ENCODE measurements around the gene VPS13A. TPM values are rescaled to one million over a fixed set of nuclear protein-coding genes. Genes with fewer than 3 reads are reported as not detected.

VPS13A gene
- total and polyA plus RNA-seq, 10 of the 15 experiments (the other 5 are each of a cell fraction or from before 2014, with no cell fraction given), result 10.0 to 35.2 (median 21.1) TPM

- Histone ChIP-seq H3K9ac (ENCODE audit: control insufficient read depth, insufficient read depth, low read length) (no peak overlapping the region), H3K4me3 (no peak overlapping the region), H3K27me3 (replicated peaks in 1 of 2; ENCODE audit: control insufficient read depth in 2 of 2, insufficient read depth in 2 of 2, low read length in 1 of 2) (no peaks in the 10 kb centered on the region), H4K20me1 (ENCODE audit: control insufficient read depth, insufficient read depth) (no peaks in the 10 kb centered on the region), H3K4me2 (ENCODE audit: control insufficient read depth, insufficient read depth) (no peak overlapping the region), H3K79me2 (ENCODE audit: control insufficient read depth, insufficient read depth, low read length) (no peaks in the 10 kb centered on the region), H2AFZ (ENCODE audit: control insufficient read depth, low read depth, low read length) (no peak overlapping the region), H3K27ac (ENCODE audit: control insufficient read depth, insufficient read depth) (no peak overlapping the region), H3K9me3 (replicated peaks; ENCODE audit: control insufficient read depth, insufficient read depth, low read length) (no peaks in the 10 kb centered on the region), H3K4me1 (ENCODE audit: control insufficient read depth, insufficient read depth, low read length) (no peaks in the 10 kb centered on the region), H3K36me3 (ENCODE audit: control insufficient read depth in 2 of 2, insufficient read depth in 2 of 2, low read length in 1 of 2) (no peaks in the 10 kb centered on the region)
- ChIA-PET CTCF (interaction anchor here (0.6 kb wide), 1 partner anchor 516 kb away, joined by 3 read pairs; no protein-coding TSS in a partner anchor), RAD21 (ENCODE audit: unreplicated experiment) (interaction anchor here (0.5 kb wide), 1 partner anchor 89 kb away, joined by 3 read pairs; no protein-coding TSS in a partner anchor), SMC1A (ENCODE audit: uncharacterized antibody, unreplicated experiment) (no interaction called here), POLR2A (no interaction called here)
- intact Hi-C loops (cut with micrococcal nuclease; ENCODE audit: unreplicated experiment) (no loop called here), in situ Hi-C loops (cut with MboI) (no loop called here)
- no peak for DNase-seq (ENCODE audit: low read depth, low spot score)
- no peak for TF ChIP-seq ZNF687 (IDR thresholded peaks at IDR 0.05)
- no peak for TF ChIP-seq CUX1 (IDR thresholded peaks at IDR 0.05; ENCODE audit: insufficient replicate concordance, low read depth, low read length)
- no peak for TF ChIP-seq NBN (IDR thresholded peaks at IDR 0.05)
- no peak for TF ChIP-seq SUPT20H (IDR thresholded peaks at IDR 0.05; ENCODE audit: borderline replicate concordance, control insufficient read depth, low read depth, low read length)
- no peak for TF ChIP-seq NRF1 (conservative IDR thresholded peaks at IDR 0.05; ENCODE audit: low read depth, low read length)
- no peak for TF ChIP-seq RAD21 (IDR thresholded peaks at IDR 0.05; ENCODE audit: insufficient read depth, low read depth, low read length)
- TF ChIP-seq FOS (IDR thresholded peaks at IDR 0.05; ENCODE audit: borderline replicate concordance, extremely low read depth, insufficient read length), result no peak
- no peak for TF ChIP-seq TCF3 (IDR thresholded peaks at IDR 0.05; ENCODE audit: borderline replicate concordance, insufficient read depth, low read depth, low read length)
- no peak for TF ChIP-seq STAT1 (conservative IDR thresholded peaks at IDR 0.05)
- TF ChIP-seq YBX1 (IDR thresholded peaks at IDR 0.05), result no peak
- no peak for TF ChIP-seq SMC3 (IDR thresholded peaks at IDR 0.05; ENCODE audit: borderline replicate concordance, low read length)
- TF ChIP-seq SMAD1 (IDR thresholded peaks at IDR 0.05; ENCODE audit: low read depth, partially characterized antibody), result no peak
- no peak for TF ChIP-seq BCLAF1 (IDR thresholded peaks at IDR 0.05)
- FAIRE-seq, result no peak
- 36% methylated on average over 5 of the region's 5 CpGs for WGBS (ENCODE audit: insufficient coverage, insufficient replicate concordance, low lambda C conversion rate, missing lambda C conversion rate)
- no peak for ATAC-seq
- BruUV-seq (replicated peaks), result no TSS peak
Observed at GRCh38 chr9:77131399-77131798, 45.9 kb upstream of the VPS13A start.
